ENCODE measurements around the gene SGCE.

Gene SGCE

DNA sequence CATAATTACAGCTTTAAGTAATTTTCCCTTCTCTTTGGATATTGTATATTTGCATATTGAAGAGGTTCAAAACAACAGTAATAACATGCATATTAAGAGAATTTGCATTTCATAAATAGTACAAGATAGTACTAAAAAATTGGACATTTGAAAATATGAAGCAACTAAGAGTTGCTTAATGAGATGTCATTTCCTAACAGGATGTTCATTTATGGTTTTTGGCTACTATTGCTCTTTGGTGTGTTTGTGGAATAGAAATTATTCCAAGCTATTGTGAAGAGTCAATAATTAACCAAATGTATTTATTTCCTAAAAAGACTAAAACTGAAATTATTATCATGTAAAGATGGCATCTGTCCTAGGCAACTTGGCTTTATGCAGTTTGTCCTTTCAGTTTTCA is 4.1 kb upstream of the SGCE start:
- H3K9ac ChIP-seq (ENCODE audit: low read length) = no peak overlapping the region
- H3K4me1 ChIP-seq (ENCODE audit: insufficient read depth, low read length, severe bottlenecking) = peaks cover 10% of the 10 kb centered on the region
- H4K20me1 ChIP-seq (ENCODE audit: insufficient read depth, low read length) = no peaks in the 10 kb centered on the region
- no peaks in the 10 kb centered on the region for H3K9me2 ChIP-seq (ENCODE audit: low read depth, low read length)
- no peak for TF ChIP-seq EZH2 (IDR thresholded peaks at IDR 0.05; ENCODE audit: borderline replicate concordance, low read length)
- TF ChIP-seq, protein P1, sequence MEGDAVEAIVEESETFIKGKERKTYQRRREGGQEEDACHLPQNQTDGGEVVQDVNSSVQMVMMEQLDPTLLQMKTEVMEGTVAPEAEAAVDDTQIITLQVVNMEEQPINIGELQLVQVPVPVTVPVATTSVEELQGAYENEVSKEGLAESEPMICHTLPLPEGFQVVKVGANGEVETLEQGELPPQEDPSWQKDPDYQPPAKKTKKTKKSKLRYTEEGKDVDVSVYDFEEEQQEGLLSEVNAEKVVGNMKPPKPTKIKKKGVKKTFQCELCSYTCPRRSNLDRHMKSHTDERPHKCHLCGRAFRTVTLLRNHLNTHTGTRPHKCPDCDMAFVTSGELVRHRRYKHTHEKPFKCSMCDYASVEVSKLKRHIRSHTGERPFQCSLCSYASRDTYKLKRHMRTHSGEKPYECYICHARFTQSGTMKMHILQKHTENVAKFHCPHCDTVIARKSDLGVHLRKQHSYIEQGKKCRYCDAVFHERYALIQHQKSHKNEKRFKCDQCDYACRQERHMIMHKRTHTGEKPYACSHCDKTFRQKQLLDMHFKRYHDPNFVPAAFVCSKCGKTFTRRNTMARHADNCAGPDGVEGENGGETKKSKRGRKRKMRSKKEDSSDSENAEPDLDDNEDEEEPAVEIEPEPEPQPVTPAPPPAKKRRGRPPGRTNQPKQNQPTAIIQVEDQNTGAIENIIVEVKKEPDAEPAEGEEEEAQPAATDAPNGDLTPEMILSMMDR (IDR thresholded peaks at IDR 0.05; ENCODE audit: low read length) = no peak
- H3K4me3 ChIP-seq (ENCODE audit: low read depth, low read length, poor library complexity, severe bottlenecking) = no peak overlapping the region
- H3K27ac ChIP-seq (ENCODE audit: low read depth, low read length, poor library complexity, severe bottlenecking) = no peak overlapping the region
- peaks cover 15% of the 10 kb centered on the region; the same call in 1 of the 2 replicates for H3K36me3 ChIP-seq (ENCODE audit: insufficient read depth, low read length)
- no peaks in the 10 kb centered on the region for H3F3A ChIP-seq (ENCODE audit: insufficient read depth, low read length)
- peaks cover 29% of the 10 kb centered on the region for H3K79me2 ChIP-seq (ENCODE audit: insufficient read depth, low read length)
- H3K9me3 ChIP-seq (ENCODE audit: low read length) = 0 out of 2 replicates have a peak, but pooled peaks cover 3% of the 10 kb centered on the region
- H3K4me2 ChIP-seq (ENCODE audit: low read length) = no peak overlapping the region
- no peaks in the 10 kb centered on the region for H3K27me3 ChIP-seq (ENCODE audit: insufficient read depth, low read length)
- no peak overlapping the region for H2AFZ ChIP-seq (ENCODE audit: low read length)

DNA sequence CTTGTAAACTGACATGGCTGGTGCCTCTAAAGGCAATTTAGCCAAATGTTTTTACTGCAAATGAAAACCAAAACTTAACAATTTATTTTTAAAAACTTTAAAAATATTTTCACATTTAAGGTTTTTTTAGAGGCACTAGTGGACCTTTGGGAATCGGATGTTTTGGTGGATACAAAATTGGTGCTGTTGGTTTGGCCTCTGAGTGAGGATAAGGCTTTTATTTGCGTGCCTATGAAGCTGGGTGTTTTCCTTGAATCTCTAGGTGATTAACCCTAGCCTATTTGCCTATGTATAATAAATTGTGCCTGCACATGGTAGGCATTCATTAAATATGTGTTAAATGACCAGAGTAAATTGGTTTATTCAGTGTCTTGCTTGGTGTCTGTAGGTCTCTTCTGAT is 2.9 kb upstream of the SGCE start:
- H3K27me3 ChIP-seq (ENCODE audit: insufficient read depth, low read length) = no peaks in the 10 kb centered on the region
- H3K79me2 ChIP-seq (ENCODE audit: insufficient read depth, low read length) = peaks cover 36% of the 10 kb centered on the region
- 0 out of 2 replicates have a peak, but pooled peaks cover 3% of the 10 kb centered on the region for H3K9me3 ChIP-seq (ENCODE audit: low read length)
- peak overlapping the region; percentile 24 for H3K4me3 ChIP-seq (ENCODE audit: low read depth, low read length, poor library complexity, severe bottlenecking)
- no peaks in the 10 kb centered on the region for H3K9me2 ChIP-seq (ENCODE audit: low read depth, low read length)
- H3K4me1 ChIP-seq (ENCODE audit: insufficient read depth, low read length, severe bottlenecking) = peaks cover 22% of the 10 kb centered on the region
- peak overlapping the region; percentile 46; the same call in 1 of the 2 replicates for H3K4me2 ChIP-seq (ENCODE audit: low read length)
- no peaks in the 10 kb centered on the region for H4K20me1 ChIP-seq (ENCODE audit: insufficient read depth, low read length)
- no peak for TF ChIP-seq EZH2 (IDR thresholded peaks at IDR 0.05; ENCODE audit: borderline replicate concordance, low read length)
- TF ChIP-seq, protein P1 (IDR thresholded peaks at IDR 0.05; ENCODE audit: low read length) = no peak
- H3K9ac ChIP-seq (ENCODE audit: low read length) = peak overlapping the region; percentile 33
- H3K36me3 ChIP-seq (ENCODE audit: insufficient read depth, low read length) = peaks cover 6% of the 10 kb centered on the region; the same call in 1 of the 2 replicates
- no peak overlapping the region for H3K27ac ChIP-seq (ENCODE audit: low read depth, low read length, poor library complexity, severe bottlenecking)
- H2AFZ ChIP-seq (ENCODE audit: low read length) = no peak overlapping the region
- no peaks in the 10 kb centered on the region for H3F3A ChIP-seq (ENCODE audit: insufficient read depth, low read length)

DNA sequence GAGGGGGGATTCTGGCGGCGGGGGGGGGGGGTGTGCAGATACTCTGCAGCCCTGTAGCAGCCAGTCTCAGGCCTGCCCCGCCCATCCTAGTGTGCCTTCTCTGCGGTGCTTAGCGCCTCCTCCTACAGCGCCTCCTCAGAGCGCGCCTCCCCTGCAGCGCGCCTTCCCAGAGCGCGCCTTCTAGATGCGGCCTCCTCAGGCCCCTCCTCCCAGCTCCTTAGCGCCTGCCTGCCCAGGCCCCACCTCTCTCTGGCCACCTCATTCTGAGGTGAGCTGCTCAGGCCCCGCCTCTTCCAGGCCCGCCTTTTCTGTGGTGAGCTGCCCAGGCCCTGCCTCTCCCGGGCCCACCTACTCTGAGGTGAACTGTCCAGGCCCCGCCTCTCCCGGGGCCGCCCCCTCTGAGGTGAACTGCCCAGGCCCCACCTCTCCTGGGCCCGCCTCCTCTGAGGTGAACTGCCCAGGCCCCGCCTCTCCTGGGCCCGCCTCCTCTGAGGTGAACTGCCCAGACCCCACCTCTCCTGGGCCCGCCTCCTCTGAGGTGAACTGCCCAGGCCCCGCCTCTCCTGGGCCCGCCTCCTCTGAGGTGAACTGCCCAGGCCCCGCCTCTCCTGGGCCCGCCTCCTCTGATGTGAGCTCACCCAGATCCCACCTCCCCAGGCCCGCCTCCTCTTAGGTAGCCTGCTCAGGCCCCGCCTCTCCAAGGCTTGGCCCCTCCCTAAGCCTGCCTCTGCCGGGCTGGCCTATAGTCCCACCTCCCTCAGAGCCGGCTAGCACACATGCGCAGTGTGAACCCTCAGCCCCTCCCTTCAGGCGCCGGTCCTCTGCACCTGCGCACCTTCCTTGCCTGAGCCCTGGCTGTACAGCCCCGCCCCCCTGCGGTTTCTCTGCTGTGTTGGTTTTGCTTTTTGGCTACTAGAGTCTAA is 2.1 kb upstream of the SGCE start:
- Histone ChIP-seq H2AFZ (ENCODE audit: low read length) (no peak overlapping the region), H3K4me3 (ENCODE audit: low read depth, low read length, poor library complexity, severe bottlenecking) (peak overlapping the region; percentile 71), H3K9me3 (ENCODE audit: low read length) (0 out of 2 replicates have a peak, but pooled peaks cover 3% of the 10 kb centered on the region), H3K27me3 (ENCODE audit: insufficient read depth, low read length) (no peaks in the 10 kb centered on the region), H3K4me2 (ENCODE audit: low read length) (peak overlapping the region; percentile 81; the same call in 1 of the 2 replicates), H3K9me2 (ENCODE audit: low read depth, low read length) (no peaks in the 10 kb centered on the region), H3K79me2 (ENCODE audit: insufficient read depth, low read length) (peaks cover 43% of the 10 kb centered on the region), H4K20me1 (ENCODE audit: insufficient read depth, low read length) (no peaks in the 10 kb centered on the region), H3K27ac (ENCODE audit: low read depth, low read length, poor library complexity, severe bottlenecking) (no peak overlapping the region), H3K4me1 (ENCODE audit: insufficient read depth, low read length, severe bottlenecking) (peaks cover 22% of the 10 kb centered on the region), H3F3A (ENCODE audit: insufficient read depth, low read length) (no peaks in the 10 kb centered on the region), H3K9ac (ENCODE audit: low read length) (no peak overlapping the region), H3K36me3 (ENCODE audit: insufficient read depth, low read length) (no peaks in the 10 kb centered on the region)
- TF ChIP-seq, protein P1 (IDR thresholded peaks at IDR 0.05; ENCODE audit: low read length) = no peak
- TF ChIP-seq EZH2 (IDR thresholded peaks at IDR 0.05; ENCODE audit: borderline replicate concordance, low read length) = no peak

Measured in OCI-LY1 (cell line).